HepG2 (cell line): Measurements from ENCODE around the gene CCDC88A. TPM values are rescaled to one million over a fixed set of nuclear protein-coding genes. Genes with fewer than 3 reads are reported as not detected.

ENCODE experiments used
- ELF3 ChIP-seq: IDR thresholded peaks from 2 replicates; pipeline ENCODE4 v1.6.1; 2016; ENCODE audit warnings: missing genetic modification reagents, missing compliant biosample characterization
- IRF2 ChIP-seq: IDR thresholded peaks from 2 replicates; pipeline ENCODE4 v1.6.1; 2018; ENCODE audit warnings: missing genetic modification reagents, missing compliant biosample characterization
- IRF9 ChIP-seq: sonication (generic); formaldehyde crosslinking; IDR thresholded peaks from 2 replicates; pipeline ENCODE4 v1.8.0; 2022; ENCODE audit warnings: missing genetic modification reagents, mild to moderate bottlenecking, borderline replicate concordance
- NPAS2 ChIP-seq: sonication (generic); formaldehyde crosslinking; IDR thresholded peaks from 2 replicates; pipeline ENCODE4 v1.8.0; 2022; ENCODE audit warnings: mild to moderate bottlenecking, missing genetic modification reagents, borderline replicate concordance
- PLRG1 ChIP-seq: fragments of 450-650 bp; conservative IDR thresholded peaks from 2 replicates; pipeline ENCODE4 v1.6.1; 2016
- REPIN1 ChIP-seq: sonication (generic); formaldehyde crosslinking; IDR thresholded peaks from 2 replicates; pipeline ENCODE4 v1.8.0; 2022; ENCODE audit warnings: missing genetic modification reagents, low read depth, mild to moderate bottlenecking, borderline replicate concordance
- SRY ChIP-seq: sonication (generic); formaldehyde crosslinking; IDR thresholded peaks from 2 replicates; pipeline ENCODE4 v1.8.0; 2022; ENCODE audit warnings: mild to moderate bottlenecking, missing genetic modification reagents
- THAP11 ChIP-seq: IDR thresholded peaks from 2 replicates; pipeline ENCODE4 v1.6.1; 2016; ENCODE audit warnings: missing biosample characterization, missing genetic modification reagents
- TOPORS ChIP-seq: sonication (generic); formaldehyde crosslinking; IDR thresholded peaks from 2 replicates; pipeline ENCODE4 v1.8.0; 2023; ENCODE audit warnings: mild to moderate bottlenecking, missing genetic modification reagents
- TP53 ChIP-seq: sonication (generic); formaldehyde crosslinking; conservative IDR thresholded peaks from 2 replicates; pipeline ENCODE4 v1.4.0; 2020; ENCODE audit warnings: missing genetic modification reagents
- ZBTB4 ChIP-seq: sonication (generic); formaldehyde crosslinking; IDR thresholded peaks from 2 replicates; pipeline ENCODE4 v1.4.0; 2020; ENCODE audit warnings: missing genetic modification reagents, mild to moderate bottlenecking, borderline replicate concordance
- ZBTB7A ChIP-seq: sonication (generic); formaldehyde crosslinking; IDR thresholded peaks from 2 replicates; pipeline ENCODE4 v1.8.0; 2022; ENCODE audit warnings: mild to moderate bottlenecking, missing genetic modification reagents
- ZKSCAN8 ChIP-seq: IDR thresholded peaks from 2 replicates; pipeline ENCODE4 v1.6.1; 2016; ENCODE audit warnings: borderline replicate concordance, missing genetic modification reagents, missing compliant biosample characterization
- ZMAT5 ChIP-seq: sonication (generic); formaldehyde crosslinking; IDR thresholded peaks from 2 replicates; pipeline ENCODE4 v1.5.0; 2020; ENCODE audit warnings: mild to moderate bottlenecking, low read depth, missing genetic modification reagents, borderline replicate concordance
- ZNF207 ChIP-seq: fragments of 450-650 bp; IDR thresholded peaks from 2 replicates; pipeline ENCODE4 v1.6.1; 2016; ENCODE audit warnings: antibody characterized with exemption, borderline replicate concordance
- ZNF260 ChIP-seq: sonication (generic); formaldehyde crosslinking; IDR thresholded peaks from 2 replicates; pipeline ENCODE4 v1.4.0; 2020; ENCODE audit warnings: missing genetic modification reagents, low read depth, mild to moderate bottlenecking, borderline replicate concordance
- ZNF281 ChIP-seq: sonication (generic); formaldehyde crosslinking; IDR thresholded peaks from 2 replicates; pipeline ENCODE4 v1.4.0; 2020; ENCODE audit warnings: missing genetic modification reagents, borderline replicate concordance
- ZNF788 ChIP-seq: sonication (generic); formaldehyde crosslinking; IDR thresholded peaks from 2 replicates; pipeline ENCODE4 v1.5.0; 2020; ENCODE audit warnings: mild to moderate bottlenecking, missing genetic modification reagents, borderline replicate concordance
- ZNF839 ChIP-seq: sonication (generic); formaldehyde crosslinking; IDR thresholded peaks from 2 replicates; pipeline ENCODE4 v1.4.0; 2020; ENCODE audit warnings: missing genetic modification reagents, mild to moderate bottlenecking, borderline replicate concordance
- polyA plus RNA-seq, 8 experiments: library from polyadenylated mRNA; depleted of rRNA in 3 of 8; stranded (reverse) in 7 of 8; unstranded in 1 of 8; fragments of >200 nt; fragmentation: Illumina TruSeq in 4 of 8; extraction: Trizol in 4 of 8; gene quantifications; 2 replicates each; pipeline versions ENCODE4 v1.2.1 to v1.2.3, GENCODE V29; 2011 to 2016; ENCODE audit warnings: low read depth in 4 of 8, missing spikeins in 1 of 8, mixed read lengths in 1 of 8; ENCODE audit not compliant: insufficient read depth in 1 of 8
- total RNA-seq, 5 experiments: library from RNA; depleted of rRNA; stranded (reverse); fragments of >200 nt; fragmentation: Illumina TruSeq; extraction: Trizol; gene quantifications; 2 replicates each; pipeline ENCODE4 v1.2.3, GENCODE V29; 2016; ENCODE audit warnings: low read depth in 1 of 5

Gene CCDC88A
- total and polyA plus RNA-seq, 2 of the 13 experiments (the other 11 are each of a cell fraction or from before 2014, with no cell fraction given), result 43.2 to 84.1 TPM

GRCh38 chr2:55419679-55420438, at the start of gene CCDC88A (continued):
- peak; percentile 91; the same call in 1 of the 2 replicates for TF ChIP-seq ZNF839 (CRISPR knock-in tag)
- TF ChIP-seq TP53 (CRISPR knock-in tag), result peak; percentile 72
- TF ChIP-seq ZNF260 (CRISPR knock-in tag), result no peak
- TF ChIP-seq IRF9, result peak; percentile 98
- peak; percentile 94 for TF ChIP-seq ELF3
- peak; percentile 72; the same call in 1 of the 2 replicates for TF ChIP-seq ZNF281 (CRISPR knock-in tag)
- peak; percentile 93; the same call in 1 of the 2 replicates for TF ChIP-seq ZBTB4 (CRISPR knock-in tag)
- TF ChIP-seq ZNF207, result no peak
- TF ChIP-seq NPAS2 (CRISPR knock-in tag), result no peak
- TF ChIP-seq ZNF788 (CRISPR knock-in tag), result peak; percentile 99
- peak; percentile 95 for TF ChIP-seq ZKSCAN8 (CRISPR knock-in tag)
- peak; percentile 92; the same call in 1 of the 2 replicates for TF ChIP-seq ZBTB7A (CRISPR knock-in tag)
- peak; percentile 98 for TF ChIP-seq TOPORS (CRISPR knock-in tag)
- peak; percentile 99 for TF ChIP-seq IRF2 (CRISPR knock-in tag)
- peak; percentile 99 for TF ChIP-seq REPIN1 (CRISPR knock-in tag)
- TF ChIP-seq SRY (CRISPR knock-in tag), result peak; percentile 95
- no peak for TF ChIP-seq PLRG1
- peak; percentile 91 for TF ChIP-seq THAP11
- TF ChIP-seq ZMAT5, result 0 out of 2 replicates have a peak, but pooled peaks have one; percentile 55
